HG03354 (cell line): ENCODE results near the gene PDS5B.
A peak's percentile ranks its signal among the peaks of the same experiment; 100 is the strongest.

Source experiments
- ATAC-seq: cut with Tn5 transposase; IDR thresholded peaks from one replicate; pipeline ENCODE4 v1.9.1; 2021; ENCODE audit warnings: mild to moderate bottlenecking; ENCODE audit not compliant: unreplicated experiment, poor library complexity, severe bottlenecking

Gene PDS5B

GRCh38 chr13:32588736-32589135 lies 2.5 kb downstream of the PDS5B start:
- ATAC-seq = no peak

GRCh38 chr13:32589471-32589870 lies 3.2 kb downstream of the PDS5B start:
- no peak for ATAC-seq

- no peak for ATAC-seq
Observed at GRCh38 chr13:32590266-32590665, 4.0 kb downstream of the PDS5B start.

GRCh38 chr13:32592082-32592481 lies 5.8 kb downstream of the PDS5B start:
- no peak for ATAC-seq

GRCh38 chr13:32594157-32594738 lies 8.0 kb downstream of the PDS5B start:
- ATAC-seq = no peak

GRCh38 chr13:32595306-32595705 lies 9.1 kb downstream of the PDS5B start:
- ATAC-seq = no peak

GRCh38 chr13:32600890-32601289 lies 14.6 kb downstream of the PDS5B start:
- ATAC-seq = no peak

GRCh38 chr13:32609428-32609827 lies 23.2 kb downstream of the PDS5B start:
- ATAC-seq = no peak

- no peak for ATAC-seq
Observed at GRCh38 chr13:32610538-32610937, 24.3 kb downstream of the PDS5B start.

GRCh38 chr13:32610977-32611376 lies 24.7 kb downstream of the PDS5B start:
- no peak for ATAC-seq

- ATAC-seq = no peak
Observed at GRCh38 chr13:32616883-32617511, 30.7 kb downstream of the PDS5B start.

- ATAC-seq = no peak
Observed at GRCh38 chr13:32622827-32623226, 36.6 kb downstream of the PDS5B start.

- ATAC-seq = no peak
Observed at GRCh38 chr13:32624441-32624840, 38.2 kb downstream of the PDS5B start.

GRCh38 chr13:32627793-32628192 lies 41.5 kb downstream of the PDS5B start:
- no peak for ATAC-seq

- ATAC-seq = no peak
Observed at GRCh38 chr13:32629313-32629712, 43.1 kb downstream of the PDS5B start.

- no peak for ATAC-seq
Observed at GRCh38 chr13:32629866-32630265, 43.6 kb downstream of the PDS5B start.

- ATAC-seq = no peak
Observed at GRCh38 chr13:32632343-32632909, 46.2 kb downstream of the PDS5B start.

- ATAC-seq = no peak
Observed at GRCh38 chr13:32636711-32637110, 50.5 kb downstream of the PDS5B start.

GRCh38 chr13:32638739-32639138 lies 52.5 kb downstream of the PDS5B start:
- no peak for ATAC-seq

- ATAC-seq = peak; percentile 70
Observed at GRCh38 chr13:32639502-32640105, 53.4 kb downstream of the PDS5B start.

- ATAC-seq = no peak
Observed at GRCh38 chr13:32642316-32642715, 56.1 kb downstream of the PDS5B start.
